Nephron progenitor cell (in vitro differentiated cells): ENCODE results near the gene SMARCD3.

Experiments used
- DNase-seq: peaks from one replicate; pipeline ENCODE4 v3.0.0; 2021
- H3K27ac Mint-ChIP-seq: 2 replicates; pipeline ENCODE4 v1.8.0; 2021; ENCODE audit warnings: mild to moderate bottlenecking, moderate library complexity, mixed read lengths
- H3K27me3 Mint-ChIP-seq: 2 replicates; pipeline ENCODE4 v1.8.0; 2021; ENCODE audit warnings: mild to moderate bottlenecking, low read depth, mixed read lengths; ENCODE audit not compliant: poor library complexity
- H3K36me3 Mint-ChIP-seq: 2 replicates; pipeline ENCODE4 v1.8.0; 2021; ENCODE audit warnings: low read depth, mixed read lengths
- H3K4me1 Mint-ChIP-seq: 2 replicates; pipeline ENCODE4 v1.8.0; 2021; ENCODE audit warnings: mixed read lengths
- H3K4me3 Mint-ChIP-seq: 2 replicates; pipeline ENCODE4 v1.8.0; 2021; ENCODE audit warnings: mild to moderate bottlenecking, moderate library complexity, mixed read lengths
- H3K9me3 Mint-ChIP-seq: 2 replicates; pipeline ENCODE4 v1.8.0; 2021; ENCODE audit warnings: mild to moderate bottlenecking, moderate library complexity, mixed read lengths
- TF ChIP-seq, protein P1 (sequence below): fragments of 200-600 bp; sonication (generic); IDR thresholded peaks from 2 replicates; pipeline ENCODE4 v1.5.0; 2021; ENCODE audit warnings: antibody characterized with exemption

The SMARCD3 gene

DNA sequence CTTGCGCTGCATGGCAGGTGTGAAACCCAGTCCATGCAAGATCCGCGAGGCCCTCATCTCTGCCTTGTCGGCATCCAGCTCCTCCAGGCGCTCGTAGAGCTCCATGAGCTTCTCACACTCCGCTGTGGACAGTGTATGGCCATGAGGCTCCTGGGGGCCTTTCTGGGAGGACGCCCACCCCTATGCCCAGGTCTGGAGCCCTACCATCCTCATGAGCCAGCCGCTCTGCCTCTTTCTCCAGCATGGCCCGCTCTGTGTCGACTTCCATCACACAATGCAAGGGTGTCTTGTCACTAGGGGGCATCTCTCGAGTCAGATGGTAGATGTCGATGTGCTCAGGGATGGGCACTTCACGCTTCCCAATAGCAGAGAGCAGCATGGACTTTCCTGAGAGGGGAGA, 24.8 kb downstream of the SMARCD3 start:
- peaks cover 38% of the 10 kb centered on the region for H3K4me1 Mint-ChIP-seq
- no peak overlapping the region for H3K27ac Mint-ChIP-seq
- no peaks in the 10 kb centered on the region for H3K27me3 Mint-ChIP-seq
- TF ChIP-seq, protein P1, sequence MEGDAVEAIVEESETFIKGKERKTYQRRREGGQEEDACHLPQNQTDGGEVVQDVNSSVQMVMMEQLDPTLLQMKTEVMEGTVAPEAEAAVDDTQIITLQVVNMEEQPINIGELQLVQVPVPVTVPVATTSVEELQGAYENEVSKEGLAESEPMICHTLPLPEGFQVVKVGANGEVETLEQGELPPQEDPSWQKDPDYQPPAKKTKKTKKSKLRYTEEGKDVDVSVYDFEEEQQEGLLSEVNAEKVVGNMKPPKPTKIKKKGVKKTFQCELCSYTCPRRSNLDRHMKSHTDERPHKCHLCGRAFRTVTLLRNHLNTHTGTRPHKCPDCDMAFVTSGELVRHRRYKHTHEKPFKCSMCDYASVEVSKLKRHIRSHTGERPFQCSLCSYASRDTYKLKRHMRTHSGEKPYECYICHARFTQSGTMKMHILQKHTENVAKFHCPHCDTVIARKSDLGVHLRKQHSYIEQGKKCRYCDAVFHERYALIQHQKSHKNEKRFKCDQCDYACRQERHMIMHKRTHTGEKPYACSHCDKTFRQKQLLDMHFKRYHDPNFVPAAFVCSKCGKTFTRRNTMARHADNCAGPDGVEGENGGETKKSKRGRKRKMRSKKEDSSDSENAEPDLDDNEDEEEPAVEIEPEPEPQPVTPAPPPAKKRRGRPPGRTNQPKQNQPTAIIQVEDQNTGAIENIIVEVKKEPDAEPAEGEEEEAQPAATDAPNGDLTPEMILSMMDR = no peak
- DNase-seq = no peak
- H3K36me3 Mint-ChIP-seq = peaks cover 45% of the 10 kb centered on the region
- no peaks in the 10 kb centered on the region for H3K9me3 Mint-ChIP-seq
- H3K4me3 Mint-ChIP-seq = no peak overlapping the region

DNA sequence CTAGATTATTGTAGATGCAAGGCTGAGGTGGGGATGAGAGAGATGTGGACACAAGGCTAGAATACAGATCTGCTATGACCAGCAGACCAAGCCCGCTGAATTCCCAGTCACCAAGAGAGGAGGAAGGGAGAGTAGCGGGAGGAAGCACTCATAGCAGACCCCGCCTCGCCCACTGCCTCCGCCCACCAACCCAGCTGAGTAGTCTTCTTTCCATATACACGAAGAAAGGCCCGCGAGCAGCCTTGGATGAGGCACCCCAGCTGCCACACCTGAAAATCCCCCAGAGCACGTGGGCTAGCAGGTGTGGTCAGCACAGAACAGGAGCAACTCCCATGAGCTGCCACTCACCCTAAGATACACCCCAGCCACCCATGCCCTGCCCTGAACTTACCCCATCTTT, 30.3 kb downstream of the SMARCD3 start:
- Mint-ChIP-seq H3K27ac (no peak overlapping the region), H3K27me3 (no peaks in the 10 kb centered on the region), H3K36me3 (peaks cover 63% of the 10 kb centered on the region), H3K9me3 (no peaks in the 10 kb centered on the region), H3K4me1 (no peaks in the 10 kb centered on the region), H3K4me3 (no peak overlapping the region)
- TF ChIP-seq, protein P1 = no peak
- no peak for DNase-seq

DNA sequence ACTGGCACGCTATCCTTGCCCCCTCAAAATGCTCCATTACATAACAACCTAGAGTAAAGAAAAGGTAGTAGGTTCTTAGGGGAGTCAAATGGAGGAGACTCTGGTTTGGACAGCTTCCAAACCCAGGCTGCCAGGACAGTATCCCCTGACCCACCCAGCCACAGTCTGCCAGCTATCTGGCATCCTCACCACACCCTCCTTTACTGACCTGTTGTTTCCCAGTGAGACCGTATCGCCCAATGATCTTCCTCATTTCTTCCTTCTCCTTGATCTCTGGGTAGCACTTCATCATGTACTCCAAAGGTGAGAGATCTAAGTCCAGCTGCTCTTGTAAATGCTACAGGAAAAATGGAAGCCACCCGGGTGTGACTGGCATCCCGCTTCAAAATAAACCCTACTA, 33.1 kb downstream of the SMARCD3 start:
- no peak for DNase-seq
- Mint-ChIP-seq H3K9me3 (no peaks in the 10 kb centered on the region), H3K4me1 (no peaks in the 10 kb centered on the region), H3K27me3 (no peaks in the 10 kb centered on the region), H3K27ac (peak overlapping the region; percentile 55), H3K4me3 (no peak overlapping the region), H3K36me3 (peaks cover 61% of the 10 kb centered on the region)
- TF ChIP-seq, protein P1 = no peak

DNA sequence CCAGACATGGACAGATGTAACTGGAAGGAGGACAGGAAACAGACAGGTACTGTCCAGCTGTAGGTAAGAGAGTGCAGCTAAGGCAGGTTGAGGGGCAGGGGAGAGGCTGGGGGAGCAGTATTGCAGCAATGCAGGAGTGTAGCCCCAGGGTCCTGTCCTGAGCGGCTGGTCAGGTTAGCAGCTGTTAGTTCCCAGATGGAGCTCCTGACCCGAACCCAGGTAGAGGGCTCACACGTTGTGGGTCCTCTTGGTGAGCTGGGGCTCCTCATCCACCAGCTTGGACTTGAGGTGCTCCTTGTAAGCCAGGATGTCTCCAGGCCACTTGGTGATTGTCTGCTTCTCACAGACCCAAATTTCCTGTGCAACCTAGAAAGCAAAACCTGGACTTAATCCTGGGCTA, 34.7 kb downstream of the SMARCD3 start:
- H3K36me3 Mint-ChIP-seq = peaks cover 51% of the 10 kb centered on the region
- H3K27me3 Mint-ChIP-seq = peaks cover 3% of the 10 kb centered on the region
- no peak overlapping the region for H3K27ac Mint-ChIP-seq
- no peaks in the 10 kb centered on the region for H3K9me3 Mint-ChIP-seq
- H3K4me3 Mint-ChIP-seq = no peak overlapping the region
- TF ChIP-seq, protein P1 = no peak
- DNase-seq = no peak
- no peaks in the 10 kb centered on the region for H3K4me1 Mint-ChIP-seq

DNA sequence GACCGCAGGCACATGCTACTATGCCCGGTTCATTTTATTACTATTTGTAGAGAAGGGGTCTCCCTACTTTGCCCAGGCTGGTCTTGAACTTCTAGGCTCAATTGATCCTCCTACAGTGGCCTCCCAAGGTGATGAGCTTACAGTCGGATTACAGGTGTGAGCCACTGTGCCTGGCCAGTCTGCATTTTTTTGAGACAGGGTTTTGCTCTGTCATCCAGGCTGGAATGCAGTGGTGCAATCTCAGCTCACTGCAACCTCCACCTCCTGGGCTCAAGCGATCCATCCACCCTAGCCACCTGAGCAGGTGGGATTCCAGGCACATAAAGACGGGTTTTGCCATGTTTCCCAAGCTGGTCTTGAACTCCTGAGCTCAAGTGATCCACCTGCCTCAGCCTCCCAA, 35.9 kb downstream of the SMARCD3 start:
- Mint-ChIP-seq H3K36me3 (peaks cover 39% of the 10 kb centered on the region), H3K4me3 (no peak overlapping the region), H3K9me3 (no peaks in the 10 kb centered on the region), H3K27ac (peak overlapping the region; percentile 64), H3K4me1 (peaks cover 2% of the 10 kb centered on the region), H3K27me3 (peaks cover 3% of the 10 kb centered on the region)
- TF ChIP-seq, protein P1 = no peak
- DNase-seq = no peak

DNA sequence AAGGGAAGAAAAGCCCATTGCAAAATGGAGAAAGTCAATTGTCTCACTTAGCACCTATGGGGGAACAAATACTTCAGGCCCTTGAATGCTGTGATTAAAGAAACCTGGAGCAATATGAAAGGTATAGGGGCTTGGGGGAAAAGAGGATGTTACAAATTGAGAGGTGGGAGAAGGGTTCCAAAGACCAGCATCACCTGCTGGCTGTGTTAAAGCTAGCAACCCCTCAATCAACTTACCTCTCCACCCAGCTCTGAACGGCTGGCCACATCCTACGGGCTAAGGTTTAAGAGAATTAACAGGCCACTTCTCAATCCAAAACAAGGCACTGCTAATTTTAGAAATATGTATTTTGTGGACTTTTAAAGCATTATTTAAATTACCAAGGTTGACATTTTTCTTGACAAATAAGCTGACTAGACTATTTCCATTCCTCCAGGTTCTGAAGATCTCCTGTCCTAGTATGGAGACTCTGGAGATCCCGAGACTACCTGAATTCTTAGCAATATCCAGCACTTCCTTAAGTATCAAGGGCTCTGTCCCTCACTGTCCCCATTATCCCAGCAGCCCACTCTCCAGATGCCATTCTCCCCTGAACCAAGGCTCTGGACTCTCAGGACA, 37.2 kb downstream of the SMARCD3 start:
- Mint-ChIP-seq H3K4me3 (no peak overlapping the region), H3K4me1 (peaks cover 14% of the 10 kb centered on the region), H3K27ac (no peak overlapping the region), H3K9me3 (no peaks in the 10 kb centered on the region), H3K36me3 (peaks cover 38% of the 10 kb centered on the region), H3K27me3 (peaks cover 15% of the 10 kb centered on the region)
- TF ChIP-seq, protein P1 = no peak
- DNase-seq = no peak
